Measurements from ENCODE around the gene ADD1.
"Not testable (repeated sequence)": the region's sequence is repeated elsewhere in the genome, so short reads cannot be mapped to it uniquely, and the experiment has no call there.

Gene ADD1

GRCh38 chr4:2948895-2949781, 105.5 kb downstream of the ADD1 start:
- DNase-seq, result no peak

GRCh38 chr4:2949782-2950125, 106.1 kb downstream of the ADD1 start:
- no peak for DNase-seq

GRCh38 chr4:2950221-2950989, 106.8 kb downstream of the ADD1 start:
- DNase-seq, result no peak

GRCh38 chr4:2953496-2953895, 109.9 kb downstream of the ADD1 start:
- DNase-seq, result no peak

- DNase-seq, result peak; percentile 22
These were observed 110.9 kb downstream of the ADD1 start for GRCh38 chr4:2954358-2955185.

GRCh38 chr4:2955186-2956044, 111.8 kb downstream of the ADD1 start:
- not testable (repeated sequence) for DNase-seq

GRCh38 chr4:2958446-2958845, 114.8 kb downstream of the ADD1 start:
- no peak for DNase-seq

GRCh38 chr4:2960450-2960849, 116.8 kb downstream of the ADD1 start:
- not testable (repeated sequence) for DNase-seq

GRCh38 chr4:2961421-2961810, 117.8 kb downstream of the ADD1 start:
- no peak for DNase-seq

GRCh38 chr4:2961811-2962441, 118.3 kb downstream of the ADD1 start:
- no peak for DNase-seq

GRCh38 chr4:2962614-2963174, 119.0 kb downstream of the ADD1 start:
- peak; percentile 68 for DNase-seq

- peak; percentile 98 for DNase-seq
These were observed 119.7 kb downstream of the ADD1 start, which contains the start of the genes GRK4 and NOP14 for GRCh38 chr4:2963175-2963965. GRK4 (plus strand) TSS chr4:2963571; CDS start chr4:2964071, 500 bp downstream. NOP14 (minus strand) TSS chr4:2963406; CDS start chr4:2963319, 87 bp downstream.

- DNase-seq, result no peak
These were observed 120.4 kb downstream of the ADD1 start for GRCh38 chr4:2963966-2964471.

GRCh38 chr4:2964706-2965258, 121.1 kb downstream of the ADD1 start:
- no peak for DNase-seq

GRCh38 chr4:2965262-2965661, 121.6 kb downstream of the ADD1 start:
- no peak for DNase-seq

GRCh38 chr4:2968381-2968780, 124.7 kb downstream of the ADD1 start:
- no peak for DNase-seq

GRCh38 chr4:2971275-2971674, 127.6 kb downstream of the ADD1 start:
- no peak for DNase-seq

GRCh38 chr4:2977211-2978088, 133.8 kb downstream of the ADD1 start:
- DNase-seq, result no peak

All from NCI-H146 (cell line).